Ascending aorta (tissue), 2 donors: ENCODE data around the gene RAB11FIP4. TPM values are rescaled to one million over a fixed set of nuclear protein-coding genes. Genes with fewer than 3 reads are reported as not detected.

Experiments used
- DNase-seq, 2 donors: peaks; one replicate each; pipeline ENCODE4 v3.0.0-alpha.2; 2019; ENCODE audit warnings: low spot score in 2 of 2
- H3K27ac ChIP-seq, 2 donors: fragments of 200-600 bp; sonication (generic); one replicate each; pipeline ENCODE4 v1.5.1; 2016 to 2017; ENCODE audit warnings: mild to moderate bottlenecking in 1 of 2
- H3K27me3 ChIP-seq: fragments of 200-600 bp; sonication (generic); one replicate; pipeline ENCODE4 v1.5.1; 2017
- H3K36me3 ChIP-seq, 2 donors: fragments of 200-600 bp; sonication (generic); one replicate each; pipeline ENCODE4 v1.5.1; 2016
- H3K4me1 ChIP-seq, 2 donors: fragments of 200-600 bp; sonication (generic); one replicate each; pipeline ENCODE4 v1.5.1; 2016 to 2017; ENCODE audit warnings: mild to moderate bottlenecking in 1 of 2
- H3K4me3 ChIP-seq, 2 donors: fragments of 200-600 bp; sonication (generic); one replicate each; pipeline ENCODE4 v1.5.1; 2016 to 2017; ENCODE audit warnings: mild to moderate bottlenecking in 1 of 2
- H3K9me3 ChIP-seq, 2 donors: fragments of 200-600 bp; sonication (generic); one replicate each; pipeline ENCODE4 v1.5.1; 2016
- CTCF ChIP-seq, 3 experiments: fragments of 200-600 bp in 2 of 3; fragments of 450-650 bp in 1 of 3; sonication (generic) in 2 of 3; IDR thresholded peaks; one replicate each; pipeline ENCODE4 v1.5.1; 2016 to 2019; ENCODE audit warnings: antibody characterized with exemption in 3 of 3, mild to moderate bottlenecking in 1 of 3, moderate library complexity in 1 of 3
- intact Hi-C: fragments of 100-400 bp; cut with DNase I; formaldehyde crosslinking; loops from one replicate; pipeline ENCODE4 v1.15.1; 2023
- total RNA-seq: library from RNA; depleted of rRNA; stranded (reverse); fragments of >200 nt; gene quantifications from one replicate; pipeline ENCODE4 v1.1.0, GENCODE V29; 2016

RAB11FIP4 gene
- total RNA-seq, 1 donor from 2014 or later = 0.85 TPM

DNA sequence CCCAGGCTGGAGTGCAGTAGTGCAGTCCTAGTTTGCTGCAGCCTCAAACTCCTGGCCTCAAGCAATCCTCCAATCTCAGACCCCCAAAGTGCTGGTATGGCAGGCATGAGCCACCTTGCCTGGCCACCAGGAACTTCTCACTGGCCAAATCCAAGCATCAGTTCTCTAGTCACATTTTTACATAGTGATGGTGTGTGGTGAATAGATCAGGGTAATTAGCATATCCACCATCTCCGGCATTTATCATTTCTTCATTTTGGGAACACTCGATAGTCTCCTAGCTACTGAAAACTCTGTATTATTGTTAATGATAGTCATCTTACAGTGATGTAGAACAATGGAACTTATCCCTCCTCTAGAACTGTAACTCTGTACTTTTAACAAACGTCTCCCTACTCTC lies 58.3 kb downstream of the RAB11FIP4 start:
- H3K9me3 ChIP-seq = no peaks in the 10 kb centered on the region
- intact Hi-C loops = no loop called here
- no peaks in the 10 kb centered on the region for H3K27me3 ChIP-seq
- H3K27ac ChIP-seq = no peak overlapping the region
- no peaks in the 10 kb centered on the region for H3K4me1 ChIP-seq
- no peak for DNase-seq
- H3K4me3 ChIP-seq = no peak overlapping the region
- no peaks in the 10 kb centered on the region for H3K36me3 ChIP-seq
- no peak for TF ChIP-seq CTCF (IDR thresholded peaks at IDR 0.05)

DNA sequence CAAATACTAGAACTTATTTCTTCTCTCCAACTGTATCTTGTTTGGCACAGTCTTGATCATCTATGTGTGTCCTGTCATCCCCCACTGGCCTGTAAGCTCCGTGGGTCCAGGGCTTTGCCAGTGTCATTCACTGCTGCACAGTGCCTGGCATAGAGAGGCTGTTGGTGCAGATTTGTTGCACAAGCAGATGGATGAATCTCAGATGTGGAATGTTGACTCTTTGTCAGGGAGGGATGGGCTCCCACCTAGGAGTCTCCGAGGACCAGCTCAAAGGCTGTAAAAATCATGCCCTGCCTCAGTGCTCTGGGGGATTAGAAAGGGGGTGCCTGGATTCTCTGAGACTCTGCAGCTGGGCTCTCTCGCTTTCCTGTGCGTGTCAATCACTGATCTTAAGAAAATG lies 60.6 kb downstream of the RAB11FIP4 start:
- TF ChIP-seq CTCF (IDR thresholded peaks at IDR 0.05) = no peak
- no peak for DNase-seq
- no peaks in the 10 kb centered on the region for H3K9me3 ChIP-seq
- H3K4me1 ChIP-seq = no peaks in the 10 kb centered on the region
- no peak overlapping the region for H3K4me3 ChIP-seq
- H3K27ac ChIP-seq = no peak overlapping the region
- no peaks in the 10 kb centered on the region for H3K27me3 ChIP-seq
- H3K36me3 ChIP-seq = no peaks in the 10 kb centered on the region
- intact Hi-C loops = no loop called here

GRCh38 chr17:31452561-31453110 lies 61.2 kb downstream of the RAB11FIP4 start:
- no peak for DNase-seq
- no peak overlapping the region for H3K27ac ChIP-seq
- no peaks in the 10 kb centered on the region for H3K36me3 ChIP-seq
- no peaks in the 10 kb centered on the region for H3K9me3 ChIP-seq
- intact Hi-C loops = no loop called here
- H3K4me3 ChIP-seq = no peak overlapping the region
- TF ChIP-seq CTCF (IDR thresholded peaks at IDR 0.05) = no peak
- no peaks in the 10 kb centered on the region for H3K4me1 ChIP-seq
- H3K27me3 ChIP-seq = no peaks in the 10 kb centered on the region

- no peak for DNase-seq
- TF ChIP-seq CTCF (IDR thresholded peaks at IDR 0.05) = no peak
- Histone ChIP-seq H3K36me3 (no peaks in the 10 kb centered on the region), H3K27ac (no peak overlapping the region), H3K27me3 (no peaks in the 10 kb centered on the region), H3K4me1 (no peaks in the 10 kb centered on the region), H3K4me3 (no peak overlapping the region), H3K9me3 (no peaks in the 10 kb centered on the region)
- intact Hi-C loops = no loop called here
These were observed 62.4 kb downstream of the RAB11FIP4 start for GRCh38 chr17:31453896-31454295.

DNA sequence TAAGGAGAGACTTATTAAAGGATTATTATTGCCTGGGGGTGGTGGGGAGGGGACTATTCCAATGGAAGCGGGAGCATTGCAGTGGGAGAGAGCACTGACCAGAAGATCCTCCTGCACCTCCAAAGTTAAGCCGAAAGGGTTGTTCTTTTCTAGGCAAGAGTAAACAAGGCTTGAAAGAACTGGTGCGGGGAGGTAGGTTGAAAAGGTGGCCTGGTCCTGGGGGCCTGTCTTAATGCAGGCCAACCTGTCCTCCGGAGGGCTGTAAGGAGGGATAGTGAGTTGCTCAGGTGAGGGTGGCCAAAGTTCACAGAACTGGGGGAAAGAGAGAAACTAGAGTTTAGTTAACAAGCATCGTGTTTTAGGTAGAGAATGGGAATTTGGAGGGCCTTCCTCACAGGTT lies 65.3 kb downstream of the RAB11FIP4 start:
- Histone ChIP-seq H3K4me3 (no peak overlapping the region), H3K36me3 (no peaks in the 10 kb centered on the region), H3K27ac (no peak overlapping the region), H3K4me1 (no peaks in the 10 kb centered on the region), H3K27me3 (no peaks in the 10 kb centered on the region), H3K9me3 (no peaks in the 10 kb centered on the region)
- intact Hi-C loops = no loop called here
- DNase-seq = no peak
- no peak for TF ChIP-seq CTCF (IDR thresholded peaks at IDR 0.05)
